Stimulated activated CD4-positive, alpha-beta T cell treated with anti-CD3 and anti-CD28 coated beads, Interleukin-15, amount 100 ng/mL, for 24 hours (primary cell): Measurements from ENCODE around the gene TCF3.
"Not testable (repeated sequence)": the region's sequence is repeated elsewhere in the genome, so short reads cannot be mapped to it uniquely, and the experiment has no call there.

ENCODE experiments used
- DNase-seq: peaks from one replicate; pipeline ENCODE4 v3.0.0-alpha.2; 2020

Gene TCF3

DNA sequence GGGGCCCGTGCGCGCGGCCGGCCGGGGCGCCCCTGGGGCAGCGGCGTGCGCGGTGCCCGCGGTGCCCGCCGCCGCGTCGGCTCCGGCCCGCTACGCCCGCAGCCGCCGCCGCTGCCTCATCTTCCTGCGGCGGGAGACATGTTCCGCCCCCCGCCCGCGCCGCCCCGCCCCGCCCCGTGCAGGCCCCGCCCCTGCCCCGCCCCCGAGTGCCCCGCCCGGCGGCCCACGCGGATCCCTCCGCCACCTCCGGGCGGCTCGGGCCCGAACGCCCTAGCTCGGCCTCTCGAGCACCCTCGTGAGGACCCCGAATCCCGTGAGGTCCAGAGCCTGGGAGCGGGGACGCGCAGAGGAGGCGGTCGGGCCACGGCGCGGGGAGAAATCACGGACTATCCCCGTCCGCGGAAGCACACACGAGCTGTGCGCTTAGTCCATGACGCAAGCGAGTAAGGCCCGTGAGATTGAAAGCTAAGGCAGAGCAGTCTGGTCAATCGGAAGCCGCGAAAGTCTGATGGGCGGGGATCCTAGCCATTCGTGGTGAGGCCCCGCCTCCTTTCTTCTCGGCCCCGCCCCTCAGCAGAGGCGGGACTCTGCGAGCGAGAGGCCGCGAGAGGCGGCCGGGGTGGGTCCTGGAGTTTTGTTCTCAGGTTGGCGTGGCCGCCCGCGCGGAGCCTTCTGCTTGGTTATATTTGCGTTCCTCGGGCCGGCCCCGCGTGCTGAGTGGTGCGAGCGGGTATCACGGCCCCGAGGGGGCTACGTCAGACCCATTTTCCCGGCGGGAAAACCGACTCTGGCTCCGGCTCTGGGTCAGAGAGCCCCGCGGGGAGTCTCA lies at the start of gene TCF3:
Gene TCF3 (minus strand): TSS at position 145 of the 829 bp plus-strand sequence. CDS start 2,367 bp downstream, outside the sequence.
- peak; percentile 98 for DNase-seq

DNA sequence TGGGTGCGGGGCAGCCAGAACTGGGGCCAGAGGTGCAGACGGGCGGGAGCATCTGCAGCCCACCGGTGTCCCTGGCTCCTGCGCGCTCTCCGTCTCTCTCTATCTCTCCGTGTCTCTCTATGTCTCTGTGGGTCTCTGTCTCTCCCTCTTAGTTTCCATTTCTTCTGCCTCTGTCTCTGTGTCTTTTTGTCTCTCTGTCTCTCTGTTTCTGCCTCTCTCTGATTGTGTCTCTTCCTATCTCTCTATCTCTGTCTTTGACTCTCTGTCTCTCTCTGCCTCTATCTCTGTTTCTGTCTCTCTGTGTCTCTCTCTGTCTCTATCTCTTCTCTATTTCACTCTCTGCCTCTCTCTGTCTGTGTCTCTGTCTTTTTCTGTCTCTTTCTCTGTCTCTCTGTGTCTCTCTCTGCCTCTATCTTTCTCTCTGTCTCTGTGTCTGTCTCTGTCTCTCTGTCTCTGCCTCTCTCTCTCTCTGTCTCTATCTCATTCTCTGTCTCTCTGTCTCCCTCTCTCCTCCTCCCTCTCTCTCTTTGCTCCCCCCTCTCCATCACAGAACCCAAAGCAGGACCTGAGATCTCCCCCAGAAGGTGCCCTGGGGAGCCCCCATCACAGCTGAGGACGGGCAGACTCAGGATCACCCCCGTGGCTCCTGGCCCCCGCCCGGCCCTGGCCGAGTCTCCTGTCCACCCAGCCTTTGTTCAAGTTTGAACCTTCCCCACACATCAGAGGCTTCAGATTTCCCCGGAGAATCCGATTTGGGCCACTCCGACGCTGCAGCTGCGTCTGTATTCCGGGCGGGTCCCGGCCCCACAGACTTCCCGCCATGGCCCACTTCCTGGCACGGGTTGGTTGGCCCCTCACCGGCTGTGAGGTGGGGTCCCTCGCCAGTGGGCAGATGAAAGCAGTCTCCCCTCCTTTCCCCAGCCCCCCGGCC lies 48.6 kb upstream of the TCF3 start:
- DNase-seq: no peak

- DNase-seq: no peak
Measured at GRCh38 chr19:1699998-1700732, 47.8 kb upstream of the TCF3 start.

DNA sequence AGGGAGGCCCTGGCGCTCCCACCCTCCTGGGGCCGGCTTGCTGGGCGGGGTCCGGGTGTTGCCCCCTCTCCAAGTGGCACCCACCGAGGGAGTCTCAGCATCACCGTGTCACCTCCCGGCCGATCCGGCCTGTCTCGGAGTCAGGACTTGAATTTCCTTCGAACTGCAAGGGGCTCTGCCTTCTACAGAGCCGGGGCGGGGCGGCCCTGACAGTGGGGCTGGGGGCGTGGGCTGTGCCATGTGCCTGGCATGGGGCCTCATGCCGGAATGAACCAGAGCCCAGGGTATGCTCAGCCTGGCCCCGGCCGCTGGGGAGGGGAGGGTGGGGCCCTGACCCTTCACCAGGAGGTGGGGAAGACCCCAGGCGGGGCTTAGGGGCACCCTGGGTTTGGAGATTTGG lies 47.0 kb upstream of the TCF3 start:
- no peak for DNase-seq

DNA sequence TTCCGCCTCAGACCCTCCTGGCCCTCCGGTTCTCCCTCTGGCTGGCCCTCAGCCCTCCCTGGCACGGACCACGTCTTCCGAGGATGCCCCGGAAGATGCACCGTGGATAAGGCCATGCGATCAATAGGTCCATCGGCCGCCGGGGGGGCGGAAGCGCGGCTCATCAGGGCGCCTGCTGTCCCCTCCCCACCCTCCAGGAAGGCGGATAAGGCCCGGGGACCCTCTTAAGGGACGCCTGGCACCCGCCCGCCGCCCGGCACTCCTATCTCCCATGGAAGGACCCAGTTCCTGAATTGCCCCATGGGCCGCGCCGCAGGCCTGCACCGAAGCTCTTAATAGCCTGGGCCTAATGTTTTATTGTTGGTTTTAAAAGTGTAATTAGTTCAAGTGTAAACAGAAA lies 46.2 kb upstream of the TCF3 start:
- no peak for DNase-seq

DNA sequence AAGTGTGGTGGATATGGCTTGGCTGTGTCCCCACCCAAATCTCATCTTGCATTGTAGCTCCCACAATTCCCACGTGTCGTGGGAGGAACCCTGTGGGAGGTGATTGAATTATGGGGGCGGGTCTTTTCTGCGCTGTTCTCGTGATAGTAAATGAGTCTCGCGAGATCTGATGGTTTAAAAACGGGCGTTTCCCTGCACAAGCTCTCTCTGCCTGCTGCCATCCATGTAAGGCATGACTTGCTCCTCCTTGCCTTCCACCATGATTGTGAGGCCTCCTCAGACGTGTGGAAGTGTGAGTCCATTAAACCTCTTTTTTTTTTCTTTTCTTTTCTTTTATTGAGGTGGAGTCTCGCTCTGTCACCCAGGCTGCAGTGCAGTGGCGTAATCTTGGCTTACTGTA lies 43.1 kb upstream of the TCF3 start:
- not testable (repeated sequence) for DNase-seq

GRCh38 chr19:1691589-1692290 lies 39.3 kb upstream of the TCF3 start:
- DNase-seq: no peak

DNA sequence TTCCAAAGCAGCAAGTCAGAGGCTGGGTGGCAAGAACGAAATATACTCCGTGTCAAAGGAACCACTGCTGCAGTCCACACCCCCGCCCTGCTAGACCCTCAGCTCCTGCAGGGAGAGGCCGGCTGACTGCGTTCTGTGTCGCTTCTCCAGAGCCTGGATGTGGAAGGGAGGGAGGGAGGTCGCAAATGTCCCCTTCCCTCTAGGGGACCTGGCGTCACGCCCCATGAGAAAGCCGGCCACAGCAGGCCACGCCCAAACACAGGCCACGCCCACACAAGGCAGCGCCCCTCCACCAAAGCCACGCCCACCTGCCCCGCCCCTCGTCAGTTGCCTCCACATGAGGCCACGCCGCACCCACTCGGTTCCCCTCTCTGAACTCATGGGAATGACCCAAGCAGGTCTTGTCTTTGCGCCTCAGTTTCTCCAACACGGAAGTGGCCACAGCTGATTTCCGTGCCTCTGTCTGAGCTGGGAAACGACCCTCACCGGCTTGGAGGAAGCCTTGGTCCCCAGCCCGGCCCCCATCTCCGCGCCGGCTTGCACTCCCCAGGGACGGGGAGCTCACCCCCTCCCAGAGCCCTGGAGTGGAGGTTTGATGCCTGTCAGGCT lies 38.4 kb upstream of the TCF3 start:
- peak; percentile 62 for DNase-seq

- not testable (repeated sequence) for DNase-seq
Measured at GRCh38 chr19:1685785-1686184, 33.4 kb upstream of the TCF3 start.

DNA sequence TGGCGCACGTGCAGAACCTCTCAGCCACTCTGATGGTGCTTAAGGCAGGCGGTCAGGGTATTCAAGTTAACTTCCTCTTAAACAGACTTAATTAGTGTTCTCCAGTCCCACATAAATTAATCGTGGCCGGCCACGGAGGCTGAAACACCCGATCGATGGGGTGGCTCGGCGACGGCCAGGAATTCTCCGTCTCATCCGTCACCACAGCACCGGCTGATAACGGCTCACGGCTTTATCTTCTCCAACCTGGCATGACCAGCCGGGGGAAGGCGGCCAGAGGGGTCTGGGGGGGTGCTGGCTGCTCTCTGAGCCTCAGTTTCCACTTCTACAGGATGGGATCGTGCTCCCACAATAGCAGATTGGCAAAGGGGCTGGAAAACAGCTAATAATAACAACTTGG lies 32.6 kb upstream of the TCF3 start:
- DNase-seq: no peak

DNA sequence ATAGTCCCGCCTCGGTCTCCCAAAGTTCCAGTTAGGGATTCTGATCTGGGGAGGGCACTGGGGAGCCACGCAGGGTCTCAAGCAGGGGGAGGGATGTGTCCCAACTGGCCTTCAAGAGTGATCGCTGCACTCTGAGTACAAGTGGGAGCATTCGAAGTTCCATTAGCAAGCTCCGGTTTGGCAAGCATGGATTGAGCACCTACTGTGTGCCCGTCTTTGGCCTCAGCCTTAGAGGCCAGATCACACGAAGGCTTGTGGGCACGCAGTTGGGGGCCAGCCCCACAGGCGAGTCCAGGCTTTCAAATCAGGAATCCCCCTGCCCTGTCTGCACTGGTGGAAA lies 32.1 kb upstream of the TCF3 start:
- DNase-seq: no peak

GRCh38 chr19:1683869-1684572 lies 31.6 kb upstream of the TCF3 start:
- no peak for DNase-seq

GRCh38 chr19:1680976-1681375 lies 28.6 kb upstream of the TCF3 start:
- no peak for DNase-seq

DNA sequence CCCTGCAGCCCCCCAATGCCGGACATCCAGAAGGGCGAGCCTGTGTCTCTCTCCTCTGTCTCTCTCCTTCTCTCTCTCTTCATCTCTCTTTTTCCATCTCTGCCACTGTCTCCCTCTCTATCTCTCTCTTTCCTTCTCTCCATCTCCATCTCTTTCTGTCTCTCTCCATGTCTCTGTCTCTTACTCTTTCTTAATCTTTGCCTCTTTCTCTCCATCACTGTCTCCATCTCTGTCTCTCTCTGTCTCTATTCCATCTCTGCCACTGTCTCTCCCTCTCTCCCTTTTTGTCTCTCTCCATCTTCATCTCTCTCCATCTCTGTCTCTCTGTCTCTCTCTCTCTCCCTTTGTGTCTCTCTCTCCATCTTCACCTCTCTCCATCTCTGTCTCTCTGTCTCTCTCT lies 25.7 kb upstream of the TCF3 start:
- DNase-seq: no peak

DNA sequence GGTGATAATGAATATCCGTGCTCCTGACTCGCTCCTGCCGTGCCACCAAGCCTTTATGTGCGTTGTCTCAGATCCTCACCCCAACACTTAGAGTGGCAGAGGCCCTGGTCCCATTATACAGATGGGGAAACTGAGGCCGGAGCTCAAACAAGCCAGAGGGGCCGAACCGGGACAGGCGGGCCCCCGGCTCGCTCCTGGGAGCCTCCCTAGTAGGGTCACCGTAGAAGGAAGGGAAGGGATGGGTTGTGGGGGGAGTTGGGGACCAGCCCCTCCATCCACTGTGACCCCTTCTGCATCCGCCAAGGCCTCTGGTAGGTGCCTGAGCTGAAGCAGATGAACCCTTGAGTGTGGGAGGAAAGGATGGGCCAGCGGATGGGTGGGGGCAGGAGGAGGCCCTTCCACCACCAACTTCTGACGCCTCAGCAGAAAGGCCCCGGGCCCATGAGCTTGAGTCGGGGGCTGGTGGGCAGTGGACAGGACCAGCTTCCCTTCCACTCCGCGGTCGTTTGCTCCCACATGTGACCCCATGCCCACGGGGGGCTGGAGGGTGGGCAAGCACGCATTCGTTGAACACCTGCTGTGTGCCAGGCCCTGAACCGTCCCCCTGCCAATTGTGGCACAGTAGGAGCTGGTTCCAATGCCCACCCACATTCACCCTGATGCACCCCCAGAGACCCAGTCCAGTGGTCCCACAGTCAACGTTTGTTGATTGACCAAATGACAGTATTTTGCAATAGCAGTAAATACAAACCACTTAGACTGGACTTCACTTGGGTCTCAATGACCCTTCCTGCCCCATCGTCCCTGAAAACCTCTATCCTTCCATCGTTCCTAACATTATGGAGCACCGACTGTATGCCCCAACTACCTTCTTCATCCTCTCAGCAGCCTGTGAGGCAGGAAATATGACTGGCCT lies 24.2 kb upstream of the TCF3 start:
- no peak for DNase-seq

- no peak for DNase-seq
Measured at GRCh38 chr19:1675633-1676350, 23.4 kb upstream of the TCF3 start.

DNA sequence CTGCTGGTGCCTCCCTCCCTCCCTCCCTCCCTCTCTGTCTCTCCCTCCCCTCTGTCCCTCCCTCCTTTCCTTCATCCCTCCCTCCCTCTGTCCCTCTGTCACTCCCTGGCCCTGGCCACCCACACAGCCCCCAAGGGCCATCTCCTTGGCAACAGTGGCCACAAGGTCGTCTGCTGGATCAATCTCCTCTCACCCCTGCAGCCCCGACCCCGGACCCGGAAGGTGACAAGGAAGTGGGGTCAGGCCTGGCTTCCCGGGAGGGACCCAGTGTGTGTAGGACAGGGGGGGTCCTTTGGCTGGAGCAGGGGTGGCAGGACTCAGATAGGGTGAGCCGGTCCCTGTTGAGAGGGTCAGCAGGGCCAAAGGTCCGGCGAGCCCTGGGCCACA lies 21.9 kb upstream of the TCF3 start:
- no peak for DNase-seq

DNA sequence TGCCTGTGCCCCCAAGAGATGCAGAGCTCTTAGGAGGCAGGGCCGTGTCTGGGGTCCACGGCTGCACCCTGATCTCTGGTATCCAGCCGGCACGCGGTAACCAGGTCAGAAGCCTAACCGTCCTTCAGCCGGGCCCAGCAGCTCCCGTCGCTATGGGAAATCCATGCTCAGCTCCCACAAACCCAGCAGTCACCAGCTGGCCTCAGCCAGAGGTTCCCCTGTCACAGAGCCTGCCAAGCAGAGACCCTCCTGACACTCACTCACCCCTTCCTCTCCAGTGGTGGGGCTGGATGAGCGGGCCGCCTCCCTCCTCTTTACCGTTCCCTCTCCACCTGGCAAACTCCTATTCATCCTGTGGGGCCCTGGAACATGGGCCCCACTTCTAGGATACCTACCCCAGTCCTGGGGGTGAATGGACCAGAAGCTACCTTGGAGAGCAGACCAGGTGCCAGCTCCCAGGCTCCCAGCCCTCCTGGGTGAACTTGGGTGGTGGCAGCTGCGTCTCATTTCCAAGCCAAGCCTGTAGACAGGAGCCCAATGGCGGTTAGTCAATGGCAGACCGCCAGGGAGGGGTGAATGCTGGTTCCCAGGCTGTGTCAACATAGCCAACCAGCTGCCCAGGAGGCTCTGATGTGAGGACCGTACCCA lies 21.4 kb upstream of the TCF3 start:
- no peak for DNase-seq
